DND-41 (cell line): ENCODE results near the gene SLC4A5.

Source experiments
- ATAC-seq: fragments of 200-7000 bp; cut with Tn5 transposase; 3 replicates; pipeline ENCODE4 v1.9.1; 2021; ENCODE audit warnings: low read depth; ENCODE audit not compliant: insufficient read depth
- DNase-seq: peaks from one replicate; pipeline ENCODE4 v3.0.0-alpha.2; 2020
- H2AFZ ChIP-seq: 2 replicates; pipeline ENCODE4 v1.6.0; 2012; ENCODE audit warnings: low read depth, low read length
- H3K27ac ChIP-seq: 2 replicates; pipeline ENCODE4 v1.5.1; 2012; ENCODE audit warnings: low read length, inconsistent platforms
- H3K27me3 ChIP-seq: fragments of 200-600 bp; sonication (generic); 2 replicates; pipeline ENCODE4 v1.6.0; 2012; ENCODE audit warnings: low read length, mild to moderate bottlenecking, inconsistent platforms; ENCODE audit not compliant: insufficient read depth, poor library complexity
- H3K36me3 ChIP-seq: 2 replicates; pipeline ENCODE4 v1.5.1; 2012; ENCODE audit warnings: low read length, inconsistent platforms; ENCODE audit not compliant: insufficient read depth
- H3K4me1 ChIP-seq: 2 replicates; pipeline ENCODE4 v1.5.1; 2012; ENCODE audit warnings: mild to moderate bottlenecking, low read length; ENCODE audit not compliant: insufficient read depth
- H3K4me2 ChIP-seq: 2 replicates; pipeline ENCODE4 v1.6.0; 2012; ENCODE audit warnings: mild to moderate bottlenecking, moderate library complexity, low read length, inconsistent platforms; ENCODE audit not compliant: insufficient read depth
- H3K4me3 ChIP-seq, 2 experiments: fragments of 200-600 bp in 1 of 2; shearing (Covaris generic) in 1 of 2; 2 replicates each; pipeline ENCODE4 v1.5.1; 2012 to 2016; ENCODE audit warnings: inconsistent platforms in 2 of 2, low read length in 2 of 2, mild to moderate bottlenecking in 2 of 2, low read depth in 1 of 2, moderate library complexity in 1 of 2
- H3K79me2 ChIP-seq: 2 replicates; pipeline ENCODE4 v1.6.0; 2012; ENCODE audit warnings: low read length, inconsistent platforms; ENCODE audit not compliant: insufficient read depth
- H3K9ac ChIP-seq: 2 replicates; pipeline ENCODE4 v1.6.0; 2012; ENCODE audit warnings: low read depth, mild to moderate bottlenecking, inconsistent platforms, low read length, moderate library complexity
- H3K9me3 ChIP-seq: 2 replicates; pipeline ENCODE4 v1.5.1; 2012; ENCODE audit warnings: low read length, moderate library complexity, mild to moderate bottlenecking, inconsistent platforms; ENCODE audit not compliant: insufficient read depth, severe bottlenecking
- H4K20me1 ChIP-seq: 2 replicates; pipeline ENCODE4 v1.6.0; 2012; ENCODE audit warnings: low read length; ENCODE audit not compliant: insufficient read depth
- CTCF ChIP-seq: IDR thresholded peaks from 2 replicates; pipeline ENCODE4 v1.5.1; 2012; ENCODE audit warnings: borderline replicate concordance, low read length, moderate library complexity, mild to moderate bottlenecking; ENCODE audit not compliant: poor library complexity, severe bottlenecking; ENCODE audit errors: extremely low read depth
- EZH2 ChIP-seq: IDR thresholded peaks from 3 replicates; pipeline ENCODE4 v1.6.1; 2012; ENCODE audit warnings: borderline replicate concordance, low read depth, mild to moderate bottlenecking, moderate library complexity, low read length, inconsistent platforms; ENCODE audit not compliant: severe bottlenecking

Gene SLC4A5

GRCh38 chr2:74212702-74213410 lies 130.4 kb downstream of the SLC4A5 start:
- H4K20me1 ChIP-seq = peaks cover 17% of the 10 kb centered on the region; the same call in 1 of the 2 replicates
- H3K36me3 ChIP-seq = peaks cover 92% of the 10 kb centered on the region
- no peak overlapping the region for H3K27ac ChIP-seq
- H3K27me3 ChIP-seq = no peaks in the 10 kb centered on the region
- TF ChIP-seq CTCF = no peak
- TF ChIP-seq EZH2 = no peak
- ATAC-seq (no peak), DNase-seq (no peak)
- no peak overlapping the region for H3K4me3 ChIP-seq
- H3K9ac ChIP-seq = no peak overlapping the region
- H2AFZ ChIP-seq = no peak overlapping the region
- no peaks in the 10 kb centered on the region for H3K4me1 ChIP-seq
- no peaks in the 10 kb centered on the region for H3K9me3 ChIP-seq
- no peak overlapping the region for H3K4me2 ChIP-seq
- peaks cover 11% of the 10 kb centered on the region for H3K79me2 ChIP-seq

- no peaks in the 10 kb centered on the region for H3K9me3 ChIP-seq
- TF ChIP-seq EZH2 = no peak
- no peak for TF ChIP-seq CTCF
- peaks cover 93% of the 10 kb centered on the region for H3K36me3 ChIP-seq
- H3K4me1 ChIP-seq = peaks cover 39% of the 10 kb centered on the region
- H4K20me1 ChIP-seq = peaks cover 72% of the 10 kb centered on the region
- no peak overlapping the region; the same call in 1 of the 2 replicates for H3K27ac ChIP-seq
- no peak overlapping the region for H3K9ac ChIP-seq
- no peaks in the 10 kb centered on the region for H3K27me3 ChIP-seq
- ATAC-seq (peak; percentile 63), DNase-seq (peak; percentile 25)
- peaks cover 77% of the 10 kb centered on the region for H3K79me2 ChIP-seq
- no peak overlapping the region for H2AFZ ChIP-seq
- no peak overlapping the region for H3K4me3 ChIP-seq
- 0 out of 2 replicates have a peak overlapping the region, but pooled peaks have one; percentile 11 for H3K4me2 ChIP-seq
These were observed 137.0 kb downstream of the SLC4A5 start for GRCh38 chr2:74206180-74206688.

GRCh38 chr2:74205596-74205995 lies 137.6 kb downstream of the SLC4A5 start:
- Histone ChIP-seq H3K4me1 (peaks cover 46% of the 10 kb centered on the region), H4K20me1 (peaks cover 74% of the 10 kb centered on the region), H3K79me2 (peaks cover 80% of the 10 kb centered on the region), H3K27me3 (no peaks in the 10 kb centered on the region), H2AFZ (no peak overlapping the region), H3K9me3 (no peaks in the 10 kb centered on the region), H3K4me3 (no peak overlapping the region), H3K27ac (no peak overlapping the region), H3K36me3 (peaks cover 90% of the 10 kb centered on the region), H3K4me2 (no peak overlapping the region), H3K9ac (no peak overlapping the region)
- peak; percentile 39; the same call in 1 of the 3 replicates for ATAC-seq
- no peak for DNase-seq
- TF ChIP-seq EZH2 (no peak), CTCF (no peak)
